SU-DHL-6 (cell line): Measurements from ENCODE around the gene ORC1.

Experiments used
- EZH2phosphoT487 ChIP-seq: fragments of 200-600 bp; sonication (generic), shearing (Covaris generic); conservative IDR thresholded peaks from 2 replicates; pipeline ENCODE4 v1.6.1; 2018; ENCODE audit warnings: mild to moderate bottlenecking, antibody characterized with exemption, low read length, moderate library complexity, mixed read lengths
- TF ChIP-seq, protein P1 (sequence below): fragments of 200-600 bp; sonication (generic); IDR thresholded peaks from one replicate; pipeline ENCODE4 v1.5.1; 2017; ENCODE audit warnings: antibody characterized with exemption, mild to moderate bottlenecking, low read length, moderate library complexity; ENCODE audit not compliant: insufficient read depth, poor library complexity, severe bottlenecking

GRCh38 chr1:52366517-52366827 is 37.8 kb downstream of the ORC1 start:
- TF ChIP-seq, protein P1, sequence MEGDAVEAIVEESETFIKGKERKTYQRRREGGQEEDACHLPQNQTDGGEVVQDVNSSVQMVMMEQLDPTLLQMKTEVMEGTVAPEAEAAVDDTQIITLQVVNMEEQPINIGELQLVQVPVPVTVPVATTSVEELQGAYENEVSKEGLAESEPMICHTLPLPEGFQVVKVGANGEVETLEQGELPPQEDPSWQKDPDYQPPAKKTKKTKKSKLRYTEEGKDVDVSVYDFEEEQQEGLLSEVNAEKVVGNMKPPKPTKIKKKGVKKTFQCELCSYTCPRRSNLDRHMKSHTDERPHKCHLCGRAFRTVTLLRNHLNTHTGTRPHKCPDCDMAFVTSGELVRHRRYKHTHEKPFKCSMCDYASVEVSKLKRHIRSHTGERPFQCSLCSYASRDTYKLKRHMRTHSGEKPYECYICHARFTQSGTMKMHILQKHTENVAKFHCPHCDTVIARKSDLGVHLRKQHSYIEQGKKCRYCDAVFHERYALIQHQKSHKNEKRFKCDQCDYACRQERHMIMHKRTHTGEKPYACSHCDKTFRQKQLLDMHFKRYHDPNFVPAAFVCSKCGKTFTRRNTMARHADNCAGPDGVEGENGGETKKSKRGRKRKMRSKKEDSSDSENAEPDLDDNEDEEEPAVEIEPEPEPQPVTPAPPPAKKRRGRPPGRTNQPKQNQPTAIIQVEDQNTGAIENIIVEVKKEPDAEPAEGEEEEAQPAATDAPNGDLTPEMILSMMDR: no peak
- TF ChIP-seq EZH2phosphoT487: no peak
